Parietal lobe (tissue), 2 donors: ENCODE measurements around the gene TMEM38A. TPM values are rescaled to one million over a fixed set of nuclear protein-coding genes. Genes with fewer than 3 reads are reported as not detected.

Source experiments
- small RNA-seq: library from RNA; depleted of rRNA; stranded (forward); fragments of <200 nt; gene quantifications from one replicate; pipeline ENCODE3, GENCODE V24; 2014; ENCODE audit warnings: low replicate concordance
- total RNA-seq: library from RNA; depleted of rRNA; stranded (reverse); fragments of >200 nt; gene quantifications from one replicate; pipeline ENCODE4 v1.2.3, GENCODE V29; 2014

The TMEM38A gene
- 13.5 TPM for total RNA-seq

DNA sequence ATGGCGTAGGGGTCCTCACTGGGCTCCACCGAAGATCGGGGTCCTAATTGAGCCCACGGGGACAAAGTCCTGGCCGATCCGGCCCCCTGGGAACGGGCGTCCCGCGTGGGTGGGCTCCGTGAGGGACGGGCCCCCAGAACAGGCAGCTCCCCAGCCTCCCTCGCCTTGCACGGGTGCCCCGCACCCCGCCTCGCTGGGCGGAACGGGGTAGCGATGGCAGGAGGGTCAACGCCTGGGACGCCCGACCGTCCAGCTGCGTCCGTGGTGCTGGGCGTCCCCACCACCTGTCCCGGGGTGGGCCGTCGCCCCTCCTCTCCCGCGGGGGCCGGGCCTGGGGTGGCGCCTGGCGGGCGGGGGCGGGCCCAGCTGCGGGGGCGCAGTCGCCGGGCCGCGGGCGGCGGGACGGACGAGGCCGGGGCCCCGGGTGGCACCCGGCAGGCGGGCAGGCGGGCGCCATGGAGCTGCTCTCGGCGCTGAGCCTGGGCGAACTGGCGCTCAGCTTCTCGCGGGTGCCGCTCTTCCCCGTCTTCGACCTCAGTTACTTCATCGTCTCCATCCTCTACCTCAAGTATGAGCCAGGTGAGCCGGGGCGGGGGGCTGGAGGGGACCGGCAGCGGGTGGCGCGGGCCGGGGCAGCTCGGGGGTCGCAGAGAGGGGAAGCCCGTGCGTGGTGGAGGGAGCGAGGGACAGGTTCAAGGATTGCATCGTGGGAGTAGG is at the start of gene TMEM38A:
TMEM38A (plus strand) TSS at position 377 of the 717 bp plus-strand sequence; CDS start at position 456, 79 bp downstream.

DNA sequence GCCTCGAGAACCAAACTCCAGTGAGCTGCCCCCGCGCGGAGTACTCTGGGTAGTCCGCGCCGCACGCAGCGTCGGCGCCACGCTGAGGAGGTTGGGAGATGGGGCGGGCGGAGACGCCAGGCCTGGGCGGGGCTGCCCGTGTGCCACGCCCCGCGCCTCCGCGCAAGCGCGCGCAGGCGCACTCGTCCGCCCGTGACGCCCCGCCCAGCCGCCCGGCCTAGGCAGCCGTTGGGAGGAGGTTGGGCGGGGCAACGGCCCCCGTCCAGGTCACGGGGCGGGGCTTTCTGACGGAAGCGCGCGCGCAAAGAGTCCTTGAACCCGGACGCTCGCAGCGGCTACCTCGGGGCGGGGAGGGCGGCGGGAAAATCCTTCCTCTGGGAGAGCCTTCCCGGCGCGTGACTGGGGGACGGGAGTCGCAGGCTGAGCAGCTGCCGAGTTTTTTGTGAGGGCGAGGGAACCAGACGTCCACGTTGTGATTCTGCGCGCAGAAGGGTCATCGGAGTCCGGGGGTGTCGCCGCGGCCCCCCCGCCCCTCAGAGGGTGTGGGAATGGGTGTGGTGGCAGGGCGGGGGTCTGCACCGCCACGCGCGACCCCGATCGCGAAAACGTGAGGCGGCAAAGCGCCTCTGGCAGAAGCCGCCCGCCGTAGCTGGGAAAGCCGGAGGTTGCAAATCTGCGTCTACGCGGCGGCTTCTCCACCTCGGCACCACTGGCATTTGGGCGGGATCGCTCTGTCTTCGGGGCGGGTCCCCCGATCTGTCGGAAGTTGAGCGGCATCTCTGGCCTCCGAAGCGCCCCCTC is 32.6 kb upstream of the TMEM38A start, which contains the start of gene MED26:
MED26 (minus strand) TSS at position 22 of the 801 bp plus-strand sequence. CDS start 261 bp downstream, outside the sequence.

DNA sequence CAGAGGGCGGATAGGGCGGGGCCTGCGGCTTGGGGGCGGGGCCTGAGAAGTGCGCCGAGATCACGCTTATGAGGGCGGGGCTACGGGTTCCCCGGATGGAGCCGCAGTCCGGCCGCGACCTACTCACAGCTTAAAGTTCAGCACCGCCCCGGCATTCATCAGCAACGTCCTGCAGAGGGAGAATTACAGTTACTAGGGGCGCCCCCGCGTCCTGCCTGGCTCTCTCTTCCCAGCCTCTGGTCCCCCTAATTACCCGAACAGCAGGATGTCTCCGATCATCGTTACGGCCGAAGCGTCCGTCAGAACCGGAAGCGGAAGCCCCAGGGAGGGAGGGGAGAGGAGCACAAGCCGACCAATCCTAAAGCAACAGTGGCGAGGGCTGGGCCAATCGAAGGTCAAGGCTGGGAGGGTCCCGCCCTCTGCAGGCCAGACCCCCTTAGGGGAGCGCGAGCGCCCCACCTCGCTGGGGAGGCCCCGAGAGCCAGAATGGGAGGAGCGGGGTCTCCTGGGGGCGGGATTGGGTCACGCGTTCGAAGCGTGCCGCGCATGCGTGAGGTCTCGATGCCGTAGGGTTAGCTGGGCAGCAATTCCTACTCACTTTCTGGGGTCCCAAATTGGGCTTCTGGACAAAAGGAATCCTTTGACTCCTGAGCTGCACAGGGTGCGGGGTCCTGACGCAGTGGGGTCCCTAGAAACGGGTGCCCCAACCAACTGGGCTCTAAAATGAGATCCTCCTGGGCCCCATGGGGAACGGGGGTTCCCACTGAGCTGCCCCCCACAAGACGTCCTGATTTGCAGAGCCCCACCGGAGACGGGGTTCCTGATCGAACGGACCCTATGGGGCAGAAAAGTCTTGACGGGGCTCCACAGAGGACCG is 869 bp upstream of the TMEM38A start, which contains the start of gene SMIM7:
SMIM7 (minus strand) TSS at position 313 of the 877 bp plus-strand sequence; CDS start at position 279, 34 bp downstream.

Small RNA genes lying within 50 kb of the gene (small RNA-seq; reads per million reads assigned to genes)
- gene AC008737.2, result not detected

Other genes with a start within 250 kb of the TMEM38A start
- 54.1 TPM for gene EPS15L1, start 189.2 kb upstream of the TMEM38A start, total RNA-seq
- not detected for gene CALR3, start 165.0 kb upstream of the TMEM38A start, total RNA-seq
- gene C19orf44, start 164.7 kb upstream of the TMEM38A start, total RNA-seq, result 7.2 TPM
- gene CHERP, start 118.7 kb upstream of the TMEM38A start, total RNA-seq, result 14.1 TPM
- gene SLC35E1, start 88.7 kb upstream of the TMEM38A start, total RNA-seq, result 45.1 TPM
- 9.1 TPM for gene MED26, start 32.9 kb upstream of the TMEM38A start, total RNA-seq
- gene SMIM7, start 995 bp upstream of the TMEM38A start, total RNA-seq, result 63.2 TPM
- gene NWD1, start 58.7 kb downstream of the TMEM38A start, total RNA-seq, result 0.63 TPM
- gene SIN3B, start 168.3 kb downstream of the TMEM38A start, total RNA-seq, result 81.7 TPM
- not detected for gene F2RL3, start 227.9 kb downstream of the TMEM38A start, total RNA-seq